OCI-LY3 (cell line): ENCODE data around the gene TRIM25.

Experiments
- H2AFZ ChIP-seq: fragments of 200-600, 300-600 bp; shearing (Covaris generic); 2 replicates; pipeline ENCODE4 v1.6.0; 2014; ENCODE audit warnings: antibody characterized with exemption, low read depth, low read length
- H3K27ac ChIP-seq: fragments of 200-600, 300-600 bp; sonication (generic); 2 replicates; pipeline ENCODE4 v1.5.1; 2014; ENCODE audit warnings: mild to moderate bottlenecking, low read length, moderate library complexity, mixed read lengths
- H3K27me3 ChIP-seq: fragments of 200-600, 300-600 bp; sonication (generic); 2 replicates; pipeline ENCODE4 v1.6.1; 2014; ENCODE audit warnings: low read depth, low read length, mixed read lengths
- H3K36me3 ChIP-seq: fragments of 200-600, 300-600 bp; sonication (generic); replicated peaks from 2 replicates; pipeline ENCODE3; 2014; ENCODE audit warnings: low read depth, low read length, mixed read lengths
- H3K4me1 ChIP-seq: fragments of 300-600, 200-600 bp; sonication (generic); 2 replicates; pipeline ENCODE4 v1.6.1; 2014; ENCODE audit warnings: low read length, mixed read lengths
- H3K4me2 ChIP-seq: fragments of 200-600, 300-600 bp; sonication (generic); 2 replicates; pipeline ENCODE4 v1.6.1; 2014; ENCODE audit warnings: low read length, mixed read lengths
- H3K4me3 ChIP-seq: fragments of 300-600, 200-600 bp; sonication (generic); 2 replicates; pipeline ENCODE4 v1.5.1; 2014; ENCODE audit warnings: antibody characterized with exemption, mild to moderate bottlenecking, low read length, moderate library complexity
- H3K79me2 ChIP-seq: fragments of 300-600, 200-600 bp; shearing (Covaris generic); 2 replicates; pipeline ENCODE4 v1.6.1; 2014; ENCODE audit warnings: mild to moderate bottlenecking, low read length, mixed read lengths
- H3K9ac ChIP-seq: fragments of 300-600, 200-600 bp; shearing (Covaris generic); 2 replicates; pipeline ENCODE4 v1.6.0; 2014; ENCODE audit warnings: mild to moderate bottlenecking, low read length, moderate library complexity
- H3K9me3 ChIP-seq: fragments of 200-600, 300-600 bp; shearing (Covaris generic); 2 replicates; pipeline ENCODE4 v1.6.1; 2014; ENCODE audit warnings: low read length, mixed read lengths; ENCODE audit not compliant: insufficient read depth
- H4K20me1 ChIP-seq: fragments of 200-600, 300-600 bp; sonication (generic); 2 replicates; pipeline ENCODE4 v1.6.1; 2016; ENCODE audit warnings: low read length, mixed read lengths; ENCODE audit not compliant: insufficient read depth
- EZH2phosphoT487 ChIP-seq: fragments of 200-600 bp; shearing (Covaris generic); IDR thresholded peaks from 2 replicates; pipeline ENCODE4 v1.6.1; 2018; ENCODE audit warnings: antibody characterized with exemption, mixed run types, low read depth
- TF ChIP-seq, protein P1 (sequence below): fragments of 200-600, 300-600 bp; sonication (generic); IDR thresholded peaks from 2 replicates; pipeline ENCODE4 v1.5.1; 2014; ENCODE audit warnings: antibody characterized with exemption, low read length, low read depth

The TRIM25 gene

DNA sequence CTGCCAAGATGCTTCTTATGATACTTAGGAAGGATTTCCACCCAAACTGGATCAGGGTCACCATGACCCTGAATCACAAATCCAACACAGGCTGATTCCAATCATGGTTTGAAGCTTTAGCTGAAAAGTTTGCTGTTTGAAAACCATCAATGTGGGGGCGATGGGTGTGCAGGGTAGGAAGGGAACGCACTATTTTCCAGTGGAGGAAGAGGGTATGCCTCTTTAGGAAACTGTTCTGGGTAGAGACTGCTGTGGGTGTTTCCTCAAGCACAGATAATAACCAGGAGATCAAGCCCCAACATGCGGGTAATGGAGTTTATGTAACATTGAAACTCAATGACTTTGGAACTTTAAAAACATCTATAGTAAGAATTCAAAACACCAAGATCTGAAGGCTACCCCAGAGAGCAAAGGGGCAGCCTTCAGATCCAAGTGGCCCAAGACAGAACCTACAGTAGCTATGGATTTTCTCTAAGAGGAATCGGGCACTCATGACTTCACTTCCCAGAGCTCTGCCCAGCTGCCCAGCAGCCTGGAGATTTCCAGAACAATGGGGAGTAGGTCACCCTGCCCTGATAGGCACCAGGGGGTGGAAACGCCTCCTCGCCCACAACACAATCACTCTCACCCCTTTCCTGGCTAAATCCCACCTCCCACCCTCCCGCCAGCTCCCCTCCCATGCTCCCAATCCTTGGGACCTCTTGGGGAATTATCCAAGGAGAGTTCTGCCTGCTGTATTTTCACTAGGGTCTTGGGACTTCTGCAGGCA is 22.8 kb downstream of the TRIM25 start:
- Histone ChIP-seq H3K79me2 (no peaks in the 10 kb centered on the region), H2AFZ (no peak overlapping the region), H3K9ac (no peak overlapping the region), H3K9me3 (peaks cover 11% of the 10 kb centered on the region; the same call in 1 of the 2 replicates), H3K27me3 (no peaks in the 10 kb centered on the region), H3K4me2 (no peak overlapping the region), H4K20me1 (peaks cover 6% of the 10 kb centered on the region; the same call in 1 of the 2 replicates), H3K27ac (no peak overlapping the region), H3K36me3 (peaks cover 84% of the 10 kb centered on the region), H3K4me1 (no peaks in the 10 kb centered on the region), H3K4me3 (no peak overlapping the region)
- TF ChIP-seq, protein P1, sequence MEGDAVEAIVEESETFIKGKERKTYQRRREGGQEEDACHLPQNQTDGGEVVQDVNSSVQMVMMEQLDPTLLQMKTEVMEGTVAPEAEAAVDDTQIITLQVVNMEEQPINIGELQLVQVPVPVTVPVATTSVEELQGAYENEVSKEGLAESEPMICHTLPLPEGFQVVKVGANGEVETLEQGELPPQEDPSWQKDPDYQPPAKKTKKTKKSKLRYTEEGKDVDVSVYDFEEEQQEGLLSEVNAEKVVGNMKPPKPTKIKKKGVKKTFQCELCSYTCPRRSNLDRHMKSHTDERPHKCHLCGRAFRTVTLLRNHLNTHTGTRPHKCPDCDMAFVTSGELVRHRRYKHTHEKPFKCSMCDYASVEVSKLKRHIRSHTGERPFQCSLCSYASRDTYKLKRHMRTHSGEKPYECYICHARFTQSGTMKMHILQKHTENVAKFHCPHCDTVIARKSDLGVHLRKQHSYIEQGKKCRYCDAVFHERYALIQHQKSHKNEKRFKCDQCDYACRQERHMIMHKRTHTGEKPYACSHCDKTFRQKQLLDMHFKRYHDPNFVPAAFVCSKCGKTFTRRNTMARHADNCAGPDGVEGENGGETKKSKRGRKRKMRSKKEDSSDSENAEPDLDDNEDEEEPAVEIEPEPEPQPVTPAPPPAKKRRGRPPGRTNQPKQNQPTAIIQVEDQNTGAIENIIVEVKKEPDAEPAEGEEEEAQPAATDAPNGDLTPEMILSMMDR: no peak
- no peak for TF ChIP-seq EZH2phosphoT487

DNA sequence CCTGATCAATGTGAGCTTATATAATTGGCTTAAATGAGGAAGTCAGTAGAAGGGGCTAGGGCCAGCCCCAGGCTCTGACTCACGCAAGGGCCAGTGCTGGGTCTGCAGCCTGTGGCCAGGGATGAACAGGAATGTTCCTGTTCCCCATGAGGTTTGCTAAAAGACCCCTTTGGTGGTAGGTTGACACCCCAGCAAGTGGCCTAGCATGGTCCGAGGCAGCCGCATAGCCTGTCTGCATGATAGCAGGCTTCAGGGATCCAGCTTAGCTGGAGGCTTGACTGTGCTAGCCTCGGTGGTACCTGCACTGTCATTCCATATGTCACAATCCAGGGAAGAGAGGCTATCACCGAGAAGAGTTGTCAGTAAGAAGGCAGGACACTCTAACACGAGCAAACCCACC is 23.5 kb downstream of the TRIM25 start:
- no peak overlapping the region for H3K4me2 ChIP-seq
- H3K4me3 ChIP-seq: no peak overlapping the region
- no peak overlapping the region for H3K27ac ChIP-seq
- H3K36me3 ChIP-seq: peaks cover 80% of the 10 kb centered on the region
- no peaks in the 10 kb centered on the region for H3K27me3 ChIP-seq
- no peaks in the 10 kb centered on the region for H3K4me1 ChIP-seq
- H3K9ac ChIP-seq: no peak overlapping the region
- H4K20me1 ChIP-seq: 0 out of 2 replicates have a peak, but pooled peaks cover 3% of the 10 kb centered on the region
- no peak overlapping the region for H2AFZ ChIP-seq
- TF ChIP-seq EZH2phosphoT487: no peak
- TF ChIP-seq, protein P1: no peak
- no peaks in the 10 kb centered on the region for H3K79me2 ChIP-seq
- peaks cover 11% of the 10 kb centered on the region; the same call in 1 of the 2 replicates for H3K9me3 ChIP-seq

DNA sequence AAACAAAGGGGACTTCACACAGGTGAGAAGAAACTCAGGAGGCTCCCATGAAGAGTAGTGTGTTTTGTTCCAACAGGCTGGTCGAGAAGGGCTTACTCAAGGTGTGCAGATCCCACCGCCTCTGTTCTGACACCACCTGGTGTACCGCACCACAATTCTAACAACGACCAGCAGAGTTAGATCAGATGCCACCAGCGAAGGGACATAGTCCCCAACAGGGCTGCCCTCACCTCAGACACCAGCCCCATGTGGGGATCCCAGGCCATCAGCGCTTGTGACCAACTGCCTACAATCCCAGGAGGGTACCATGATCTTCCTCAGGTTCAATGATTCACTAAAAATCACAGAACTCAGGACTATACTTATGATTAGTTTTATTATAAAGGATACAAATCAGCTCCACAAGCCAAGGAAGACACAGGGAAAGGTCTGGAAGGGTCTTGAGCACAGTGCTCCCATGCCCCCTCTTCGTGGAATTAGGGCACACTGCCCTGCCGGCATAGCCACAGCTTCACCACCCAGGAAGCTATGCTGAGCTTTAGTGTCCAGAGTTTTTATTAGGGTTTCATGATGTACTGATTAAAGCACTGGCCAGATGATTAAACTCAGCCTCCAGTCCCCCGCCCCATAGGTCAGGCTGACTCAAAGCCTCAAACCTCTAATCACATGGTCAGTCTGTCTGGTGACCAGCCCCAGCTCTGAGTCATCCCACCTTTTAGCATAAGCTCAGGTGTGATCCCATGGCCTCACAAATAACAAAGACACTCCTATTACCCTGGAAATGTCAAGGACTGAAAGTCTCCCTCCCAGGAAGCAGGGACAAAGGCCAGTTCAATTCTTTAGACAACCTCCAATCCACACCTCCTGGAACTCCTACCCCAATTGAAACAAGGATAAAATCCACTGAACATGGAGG is 26.0 kb downstream of the TRIM25 start:
- Histone ChIP-seq H3K4me1 (no peaks in the 10 kb centered on the region), H3K4me3 (no peak overlapping the region), H3K4me2 (no peak overlapping the region), H3K9ac (no peak overlapping the region), H3K36me3 (peaks cover 63% of the 10 kb centered on the region), H4K20me1 (0 out of 2 replicates have a peak, but pooled peaks cover 2% of the 10 kb centered on the region), H3K9me3 (peaks cover 11% of the 10 kb centered on the region; the same call in 1 of the 2 replicates), H3K79me2 (no peaks in the 10 kb centered on the region), H3K27ac (no peak overlapping the region), H3K27me3 (no peaks in the 10 kb centered on the region), H2AFZ (no peak overlapping the region)
- TF ChIP-seq EZH2phosphoT487: no peak
- TF ChIP-seq, protein P1: no peak

DNA sequence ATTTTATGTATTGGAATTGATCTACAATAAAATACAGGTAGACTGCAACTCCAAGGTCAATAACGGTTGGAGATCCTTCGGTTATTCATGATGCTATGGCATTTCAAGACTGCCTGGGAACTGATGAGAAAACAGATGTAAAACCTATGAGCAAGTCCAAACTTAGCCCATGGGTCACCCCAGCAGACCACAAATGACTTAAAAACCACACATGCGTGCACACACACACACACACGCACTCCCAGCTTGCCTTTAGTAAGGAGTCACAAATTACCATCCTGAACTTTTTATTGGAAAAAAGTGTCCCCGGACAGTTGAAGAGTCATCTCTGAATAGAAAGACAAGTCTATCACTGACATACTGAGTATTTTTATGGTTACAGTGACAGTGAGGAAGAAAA is 26.7 kb downstream of the TRIM25 start:
- no peaks in the 10 kb centered on the region for H3K4me1 ChIP-seq
- H3K9ac ChIP-seq: no peak overlapping the region
- H3K9me3 ChIP-seq: peaks cover 11% of the 10 kb centered on the region; the same call in 1 of the 2 replicates
- no peaks in the 10 kb centered on the region for H3K79me2 ChIP-seq
- H3K36me3 ChIP-seq: peaks cover 56% of the 10 kb centered on the region
- H2AFZ ChIP-seq: no peak overlapping the region
- H3K27me3 ChIP-seq: no peaks in the 10 kb centered on the region
- no peak overlapping the region for H3K27ac ChIP-seq
- H3K4me3 ChIP-seq: no peak overlapping the region
- TF ChIP-seq, protein P1: no peak
- no peak for TF ChIP-seq EZH2phosphoT487
- H4K20me1 ChIP-seq: no peaks in the 10 kb centered on the region
- H3K4me2 ChIP-seq: no peak overlapping the region
